Stimulated activated CD4-positive, alpha-beta T cell treated with anti-CD3 and anti-CD28 coated beads, Interleukin-1b, Interleukin-23, amount 100 ng/mL, for 48 hours (primary cell): ENCODE results near the gene EXOSC3.
"Not testable (repeated sequence)": the region's sequence is repeated elsewhere in the genome, so short reads cannot be mapped to it uniquely, and the experiment has no call there.

Experiments
- DNase-seq: peaks from one replicate; pipeline ENCODE4 v3.0.0-alpha.2; 2020

Gene EXOSC3

DNA sequence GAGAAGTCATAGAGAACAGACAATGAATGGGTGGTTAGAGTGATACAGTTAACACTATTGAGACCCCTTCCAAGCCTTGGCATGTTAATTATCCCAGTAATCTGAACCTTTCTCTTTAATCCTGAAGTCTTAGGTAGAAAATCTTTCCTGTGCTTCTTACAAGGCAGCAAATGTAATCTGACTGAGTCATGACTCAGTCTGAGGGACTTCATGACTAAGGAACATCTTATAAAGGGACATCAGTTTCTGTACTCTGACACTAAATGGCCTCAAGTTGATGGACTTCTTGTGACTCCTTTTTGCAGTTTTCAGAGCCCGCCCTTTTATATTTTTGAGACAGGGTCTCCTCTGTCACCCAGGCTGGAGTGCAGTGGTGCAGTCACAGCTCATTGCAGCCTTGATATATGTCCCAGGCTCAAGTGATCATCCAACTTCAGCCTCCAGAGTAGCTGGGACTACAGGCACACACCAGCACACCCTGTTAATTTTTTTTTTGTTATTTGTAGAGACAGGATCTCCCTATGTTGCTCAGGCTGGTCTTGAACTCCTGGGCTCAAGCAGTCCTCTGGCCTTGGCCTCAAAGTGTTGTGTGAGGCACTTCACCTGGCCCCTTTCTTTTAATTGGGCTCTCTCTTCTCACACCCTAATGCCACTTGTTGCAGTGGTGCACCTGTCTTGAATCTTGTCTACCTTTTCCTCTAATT is 9.5 kb downstream of the EXOSC3 start:
- DNase-seq = no peak

GRCh38 chr9:37769995-37770394 is 14.9 kb downstream of the EXOSC3 start:
- no peak for DNase-seq

GRCh38 chr9:37769306-37769705 is 15.6 kb downstream of the EXOSC3 start:
- no peak for DNase-seq

DNA sequence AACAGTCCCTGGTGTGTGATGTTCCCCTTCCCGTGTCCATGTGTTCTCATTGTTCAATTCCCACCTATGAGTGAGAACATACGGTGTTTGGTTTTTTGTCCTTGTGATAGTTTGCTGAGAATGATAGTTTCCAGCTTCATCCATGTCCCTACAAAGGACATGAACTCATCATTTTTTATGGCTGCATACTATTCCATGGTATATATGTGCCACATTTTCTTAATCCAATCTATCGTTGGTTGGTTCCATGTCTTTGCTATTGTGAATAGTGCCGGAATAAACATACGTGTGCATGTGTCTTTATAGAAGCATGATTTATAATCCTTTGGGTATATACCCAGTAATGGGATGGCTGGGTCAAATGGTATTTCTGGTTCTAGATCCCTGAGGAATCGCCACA is 19.6 kb downstream of the EXOSC3 start:
- DNase-seq = not testable (repeated sequence)

- no peak for DNase-seq
These were observed 23.4 kb downstream of the EXOSC3 start for GRCh38 chr9:37761511-37761910.

DNA sequence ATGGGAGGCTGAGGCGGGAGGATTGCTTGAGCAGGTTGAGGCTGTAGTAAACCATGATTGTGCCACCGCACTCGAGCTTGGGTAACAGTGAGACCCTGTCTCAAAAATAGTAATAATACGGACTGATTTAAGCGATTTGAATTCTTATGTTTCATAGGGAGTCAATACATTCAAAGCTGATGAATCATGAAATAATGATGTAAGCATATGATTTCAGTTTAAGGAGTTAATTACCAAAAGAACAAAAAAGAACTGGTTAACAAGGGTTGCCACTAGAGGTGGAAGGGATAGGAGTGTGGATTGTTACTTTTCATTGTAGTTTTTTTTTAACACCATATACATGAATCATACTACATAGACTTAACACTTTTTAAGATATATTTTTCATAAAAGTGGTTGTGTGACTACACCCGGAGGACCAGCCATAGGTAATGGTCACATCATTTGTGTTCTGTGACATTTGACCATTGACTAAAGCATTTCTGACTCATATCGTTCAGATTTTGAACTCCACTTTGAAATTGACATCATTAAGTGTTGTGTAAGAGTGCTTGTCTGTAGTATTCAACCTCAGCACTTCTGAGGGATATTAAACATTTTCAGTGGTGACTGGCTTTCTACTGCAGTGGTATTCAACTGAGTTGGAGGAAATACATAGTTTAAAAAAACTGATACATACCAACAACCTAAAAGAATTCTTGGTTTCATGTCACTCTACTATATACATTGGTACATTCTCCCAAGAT is 24.3 kb downstream of the EXOSC3 start:
- DNase-seq = no peak

GRCh38 chr9:37758747-37759146 is 26.1 kb downstream of the EXOSC3 start:
- DNase-seq = no peak

DNA sequence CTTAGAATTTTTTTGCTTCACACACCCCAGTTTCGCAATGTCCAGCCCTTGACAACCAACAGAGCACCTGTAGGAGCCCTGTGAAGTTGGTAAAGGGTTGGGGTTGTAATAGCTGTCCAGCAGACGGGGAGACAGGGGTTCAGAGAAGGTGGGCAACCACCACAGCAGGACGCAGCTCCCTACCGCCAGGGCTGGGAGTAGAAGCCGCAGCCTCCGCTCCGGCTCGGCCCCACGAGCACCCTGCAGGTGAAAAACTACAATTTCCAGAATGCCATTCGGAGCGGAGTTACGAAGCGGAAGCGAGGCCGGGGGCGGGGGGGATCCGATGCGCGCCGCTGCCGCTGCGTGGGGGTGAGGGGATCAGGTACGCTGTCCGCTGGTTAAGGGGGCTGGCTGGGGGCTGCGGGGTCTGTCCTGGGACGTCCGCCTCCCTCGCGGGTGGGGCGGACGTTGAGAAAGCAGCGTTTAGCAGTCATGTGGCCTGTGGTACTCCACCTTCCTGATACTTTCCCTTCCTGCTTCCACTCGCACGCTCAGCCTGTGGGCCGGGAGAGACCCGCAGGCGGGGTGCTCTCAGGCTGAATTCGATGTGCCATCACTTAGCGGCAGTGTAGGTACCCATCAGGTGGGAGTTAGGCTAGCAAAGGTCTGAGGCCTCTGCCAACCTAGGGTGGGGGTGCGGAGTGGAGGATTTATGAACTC is 31.2 kb downstream of the EXOSC3 start, which contains the start of gene TRMT10B:
Gene TRMT10B, plus strand, starts transcription at position 317 of the 702 bp plus-strand sequence. CDS start 8,127 bp downstream, outside the sequence.
- peak; percentile 68 for DNase-seq

GRCh38 chr9:37752642-37753488 is 32.0 kb downstream of the EXOSC3 start:
- DNase-seq = peak; percentile 25

GRCh38 chr9:37752112-37752511 is 32.8 kb downstream of the EXOSC3 start:
- DNase-seq = not testable (repeated sequence)

- not testable (repeated sequence) for DNase-seq
These were observed 33.2 kb downstream of the EXOSC3 start for GRCh38 chr9:37751704-37752103.

DNA sequence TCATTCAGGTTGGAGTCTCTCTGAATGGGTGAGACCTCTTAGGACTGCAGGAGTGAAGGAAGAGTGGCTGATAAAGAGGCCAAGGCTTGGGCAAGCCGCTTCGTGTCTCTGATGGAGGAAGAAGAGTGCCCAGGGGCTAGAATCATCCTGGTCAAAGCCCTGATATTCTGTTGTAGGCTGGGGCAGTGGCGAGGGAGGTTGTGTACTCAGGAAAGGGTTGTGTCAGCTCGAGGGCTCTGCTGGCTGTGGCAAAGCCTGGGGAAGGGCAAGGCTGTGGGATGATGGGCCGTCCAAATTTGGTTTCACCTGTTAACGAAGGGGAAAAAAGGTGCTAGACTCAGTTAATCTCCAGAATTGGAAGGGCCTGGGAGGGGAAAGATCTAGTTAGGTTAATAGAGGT is 33.7 kb downstream of the EXOSC3 start:
- DNase-seq = no peak

DNA sequence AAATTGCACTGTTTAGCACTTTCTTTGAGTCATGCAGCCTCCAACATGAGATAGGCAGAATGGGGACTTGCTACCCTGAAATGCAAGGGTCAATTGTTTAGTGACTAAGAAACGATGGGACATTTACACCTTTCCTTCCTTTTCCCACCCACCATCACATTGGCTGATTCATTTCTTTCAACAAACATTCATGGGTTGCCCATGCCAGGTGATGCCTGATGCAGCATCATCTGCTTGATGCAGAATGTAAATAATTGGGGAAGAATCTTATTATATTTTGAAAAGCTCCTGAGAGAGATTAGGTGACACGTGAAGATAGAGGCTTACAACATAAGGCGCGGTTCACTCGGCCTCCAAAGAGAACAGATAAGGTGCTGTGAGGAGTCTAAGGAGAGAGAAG is 35.7 kb downstream of the EXOSC3 start:
- DNase-seq = no peak

GRCh38 chr9:37747271-37747753 is 37.6 kb downstream of the EXOSC3 start:
- peak; percentile 58 for DNase-seq

DNA sequence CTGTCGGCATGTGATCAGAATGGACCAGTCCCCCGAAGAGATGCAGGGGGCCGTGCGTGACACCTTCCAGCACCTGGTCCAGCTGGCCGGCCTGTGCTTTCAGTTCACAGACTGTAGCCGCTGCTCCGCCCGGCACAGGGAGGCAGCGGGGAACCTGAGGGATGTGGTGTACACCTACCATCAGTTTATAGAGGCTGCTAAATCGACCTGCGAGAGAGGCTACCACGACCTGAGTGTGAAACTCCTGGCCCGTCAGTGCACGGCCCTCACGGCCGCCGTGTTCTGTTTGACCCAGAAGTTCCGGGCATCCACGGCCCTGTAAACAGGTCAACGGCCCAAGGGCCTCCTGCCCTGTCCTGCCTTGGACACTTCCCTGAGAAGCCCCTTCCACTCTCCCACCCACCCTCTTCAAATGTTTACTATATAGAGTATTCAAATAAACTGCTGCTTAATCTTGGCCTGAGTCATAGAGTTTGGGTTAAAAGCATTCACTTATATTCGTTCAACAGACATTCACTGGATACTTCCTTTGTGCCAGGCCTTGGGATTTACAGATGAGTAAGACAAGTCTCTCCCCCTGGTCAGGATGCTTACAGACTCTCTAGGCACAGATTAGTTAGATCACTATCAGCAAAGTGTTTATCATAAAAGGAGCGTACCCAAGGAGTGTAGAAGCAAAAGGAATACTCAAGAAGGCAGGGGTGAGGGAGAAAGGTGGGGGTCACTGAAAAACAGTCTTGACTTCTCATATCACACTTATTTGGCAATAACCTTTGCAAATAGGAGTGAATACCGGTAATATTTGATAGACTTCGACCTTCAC is 38.2 kb downstream of the EXOSC3 start:
- no peak for DNase-seq

- no peak for DNase-seq
These were observed 38.9 kb downstream of the EXOSC3 start for GRCh38 chr9:37745970-37746369.

DNA sequence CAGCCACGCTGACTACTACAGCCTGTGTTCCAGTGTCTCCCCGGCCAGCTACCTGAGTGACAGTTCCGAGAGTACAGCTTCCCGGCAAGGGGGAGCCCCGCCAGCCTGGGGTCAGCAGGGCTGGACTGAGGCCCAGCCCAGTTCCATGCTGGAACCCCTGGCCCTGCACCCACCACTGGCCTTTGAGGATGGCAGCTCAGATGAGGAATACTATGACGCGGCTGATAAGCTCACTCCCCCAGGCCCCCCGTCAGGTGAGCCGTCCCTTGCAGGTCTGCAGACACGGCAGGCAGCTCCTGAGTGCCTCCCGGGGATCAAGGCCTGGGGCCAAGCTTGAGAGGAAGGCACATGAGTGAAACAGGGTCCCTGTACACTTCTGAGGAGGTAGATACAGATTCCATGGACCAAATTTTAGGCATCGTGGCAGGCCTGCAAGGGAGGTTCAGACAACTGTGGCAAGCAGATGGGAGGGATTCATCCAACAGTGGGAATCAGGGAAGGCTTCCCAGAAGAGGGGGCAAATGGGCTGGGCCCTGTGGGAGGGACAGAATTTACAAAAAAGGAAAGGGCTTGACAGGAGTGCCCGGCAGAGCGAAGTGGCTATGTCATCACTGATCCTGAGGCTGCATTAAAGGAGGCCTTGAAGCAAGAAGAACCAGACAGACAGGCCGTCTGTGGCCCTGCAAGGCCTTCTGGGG is 44.1 kb downstream of the EXOSC3 start:
- DNase-seq = no peak

- no peak for DNase-seq
These were observed 44.7 kb downstream of the EXOSC3 start for GRCh38 chr9:37740128-37740527.

- no peak for DNase-seq
These were observed 45.6 kb downstream of the EXOSC3 start for GRCh38 chr9:37739222-37739621.

- no peak for DNase-seq
These were observed 51.9 kb downstream of the EXOSC3 start for GRCh38 chr9:37732952-37733351.
